Measurements from ENCODE around the gene KMT2B.

KMT2B gene

GRCh38 chr19:35716801-35717664, 770 bp upstream of the KMT2B start (continued):
- peak; percentile 100 for TF ChIP-seq CTCF (tag by site-specific recombination; IDR thresholded peaks at IDR 0.05)
- TF ChIP-seq, protein P1, sequence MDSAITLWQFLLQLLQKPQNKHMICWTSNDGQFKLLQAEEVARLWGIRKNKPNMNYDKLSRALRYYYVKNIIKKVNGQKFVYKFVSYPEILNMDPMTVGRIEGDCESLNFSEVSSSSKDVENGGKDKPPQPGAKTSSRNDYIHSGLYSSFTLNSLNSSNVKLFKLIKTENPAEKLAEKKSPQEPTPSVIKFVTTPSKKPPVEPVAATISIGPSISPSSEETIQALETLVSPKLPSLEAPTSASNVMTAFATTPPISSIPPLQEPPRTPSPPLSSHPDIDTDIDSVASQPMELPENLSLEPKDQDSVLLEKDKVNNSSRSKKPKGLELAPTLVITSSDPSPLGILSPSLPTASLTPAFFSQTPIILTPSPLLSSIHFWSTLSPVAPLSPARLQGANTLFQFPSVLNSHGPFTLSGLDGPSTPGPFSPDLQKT (IDR thresholded peaks at IDR 0.05; ENCODE audit: borderline replicate concordance, low read depth, low read length): no peak; the same call in 1 of the 2 replicates
- TF ChIP-seq ZSCAN4 (tag by site-specific recombination; IDR thresholded peaks at IDR 0.05): no peak
- TF ChIP-seq ZBTB17 (tag by site-specific recombination; IDR thresholded peaks at IDR 0.05): peak; percentile 100
- peak; percentile 60; the same call in 1 of the 2 replicates for TF ChIP-seq ZNF416 (tag by site-specific recombination; IDR thresholded peaks at IDR 0.05)
- TF ChIP-seq ZNF660 (tag by site-specific recombination; IDR thresholded peaks at IDR 0.05): peak; percentile 82
- TF ChIP-seq ZBTB1 (tag by site-specific recombination; IDR thresholded peaks at IDR 0.05): no peak; the same call in none of the 2 replicates
- no peak for TF ChIP-seq ZNF624 (tag by site-specific recombination; IDR thresholded peaks at IDR 0.05)
- TF ChIP-seq ZNF37A (tag by site-specific recombination; IDR thresholded peaks at IDR 0.05): no peak
- TF ChIP-seq, protein P2, sequence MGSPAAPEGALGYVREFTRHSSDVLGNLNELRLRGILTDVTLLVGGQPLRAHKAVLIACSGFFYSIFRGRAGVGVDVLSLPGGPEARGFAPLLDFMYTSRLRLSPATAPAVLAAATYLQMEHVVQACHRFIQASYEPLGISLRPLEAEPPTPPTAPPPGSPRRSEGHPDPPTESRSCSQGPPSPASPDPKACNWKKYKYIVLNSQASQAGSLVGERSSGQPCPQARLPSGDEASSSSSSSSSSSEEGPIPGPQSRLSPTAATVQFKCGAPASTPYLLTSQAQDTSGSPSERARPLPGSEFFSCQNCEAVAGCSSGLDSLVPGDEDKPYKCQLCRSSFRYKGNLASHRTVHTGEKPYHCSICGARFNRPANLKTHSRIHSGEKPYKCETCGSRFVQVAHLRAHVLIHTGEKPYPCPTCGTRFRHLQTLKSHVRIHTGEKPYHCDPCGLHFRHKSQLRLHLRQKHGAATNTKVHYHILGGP (tag by site-specific recombination; IDR thresholded peaks at IDR 0.05): no peak
- TF ChIP-seq ZNF510 (tag by site-specific recombination; IDR thresholded peaks at IDR 0.05; ENCODE audit: insufficient replicate concordance): no peak
- peak; percentile 80 for TF ChIP-seq ZNF629 (tag by site-specific recombination; IDR thresholded peaks at IDR 0.05)
- TF ChIP-seq ZNF112 (tag by site-specific recombination; IDR thresholded peaks at IDR 0.05): no peak
- TF ChIP-seq ZNF561 (tag by site-specific recombination; IDR thresholded peaks at IDR 0.05; ENCODE audit: borderline replicate concordance): peak; percentile 90; the same call in 1 of the 2 replicates
- TF ChIP-seq ZNF140 (tag by site-specific recombination; IDR thresholded peaks at IDR 0.05): no peak
- TF ChIP-seq ZNF302 (tag by site-specific recombination; IDR thresholded peaks at IDR 0.05; ENCODE audit: low read depth): no peak
- TF ChIP-seq OVOL3 (tag by site-specific recombination; IDR thresholded peaks at IDR 0.05): peak; percentile 40; the same call in 1 of the 2 replicates
- TF ChIP-seq ZNF473 (tag by site-specific recombination; IDR thresholded peaks at IDR 0.05): no peak
- no peak for TF ChIP-seq ZBTB6 (tag by site-specific recombination; IDR thresholded peaks at IDR 0.05)
- no peak for TF ChIP-seq RBAK (tag by site-specific recombination; IDR thresholded peaks at IDR 0.05)
- TF ChIP-seq ZNF768 (tag by site-specific recombination; IDR thresholded peaks at IDR 0.05): no peak
- no peak for TF ChIP-seq ZNF23 (tag by site-specific recombination; IDR thresholded peaks at IDR 0.05; ENCODE audit: borderline replicate concordance)
- no peak; the same call in 1 of the 2 replicates for TF ChIP-seq ZNF211 (tag by site-specific recombination; IDR thresholded peaks at IDR 0.05; ENCODE audit: low read depth)
- TF ChIP-seq ZNF600 (tag by site-specific recombination; IDR thresholded peaks at IDR 0.05): peak; percentile 92; the same call in 1 of the 2 replicates
- TF ChIP-seq, protein P3, sequence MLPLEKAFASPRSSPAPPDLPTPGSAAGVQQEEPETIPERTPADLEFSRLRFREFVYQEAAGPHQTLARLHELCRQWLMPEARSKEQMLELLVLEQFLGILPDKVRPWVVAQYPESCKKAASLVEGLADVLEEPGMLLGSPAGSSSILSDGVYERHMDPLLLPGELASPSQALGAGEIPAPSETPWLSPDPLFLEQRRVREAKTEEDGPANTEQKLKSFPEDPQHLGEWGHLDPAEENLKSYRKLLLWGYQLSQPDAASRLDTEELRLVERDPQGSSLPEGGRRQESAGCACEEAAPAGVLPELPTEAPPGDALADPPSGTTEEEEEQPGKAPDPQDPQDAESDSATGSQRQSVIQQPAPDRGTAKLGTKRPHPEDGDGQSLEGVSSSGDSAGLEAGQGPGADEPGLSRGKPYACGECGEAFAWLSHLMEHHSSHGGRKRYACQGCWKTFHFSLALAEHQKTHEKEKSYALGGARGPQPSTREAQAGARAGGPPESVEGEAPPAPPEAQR (tag by site-specific recombination; IDR thresholded peaks at IDR 0.05): peak; percentile 85; the same call in 1 of the 2 replicates
- TF ChIP-seq YY1 (tag by site-specific recombination; IDR thresholded peaks at IDR 0.05): peak; percentile 86
- TF ChIP-seq ZBTB7A (tag by site-specific recombination; IDR thresholded peaks at IDR 0.05; ENCODE audit: low read depth): peak; percentile 100
- peak; percentile 72 for TF ChIP-seq IKZF3 (tag by site-specific recombination; IDR thresholded peaks at IDR 0.05)
- no peak for TF ChIP-seq MYNN (tag by site-specific recombination; IDR thresholded peaks at IDR 0.05; ENCODE audit: borderline replicate concordance)
- TF ChIP-seq, protein P4, sequence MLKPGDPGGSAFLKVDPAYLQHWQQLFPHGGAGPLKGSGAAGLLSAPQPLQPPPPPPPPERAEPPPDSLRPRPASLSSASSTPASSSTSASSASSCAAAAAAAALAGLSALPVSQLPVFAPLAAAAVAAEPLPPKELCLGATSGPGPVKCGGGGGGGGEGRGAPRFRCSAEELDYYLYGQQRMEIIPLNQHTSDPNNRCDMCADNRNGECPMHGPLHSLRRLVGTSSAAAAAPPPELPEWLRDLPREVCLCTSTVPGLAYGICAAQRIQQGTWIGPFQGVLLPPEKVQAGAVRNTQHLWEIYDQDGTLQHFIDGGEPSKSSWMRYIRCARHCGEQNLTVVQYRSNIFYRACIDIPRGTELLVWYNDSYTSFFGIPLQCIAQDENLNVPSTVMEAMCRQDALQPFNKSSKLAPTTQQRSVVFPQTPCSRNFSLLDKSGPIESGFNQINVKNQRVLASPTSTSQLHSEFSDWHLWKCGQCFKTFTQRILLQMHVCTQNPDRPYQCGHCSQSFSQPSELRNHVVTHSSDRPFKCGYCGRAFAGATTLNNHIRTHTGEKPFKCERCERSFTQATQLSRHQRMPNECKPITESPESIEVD (tag by site-specific recombination; IDR thresholded peaks at IDR 0.05): no peak
